Stimulated activated CD8-positive, alpha-beta memory T cell treated with anti-CD3 and anti-CD28 coated beads, Interleukin-12 subunit alpha, Interleukin-12 subunit beta, amount 100 ng/mL, for 24 hours (primary cell): ENCODE data around the gene IQSEC2.

Experiments
- DNase-seq: peaks from one replicate; pipeline ENCODE4 v3.0.0-alpha.2; 2020; ENCODE audit errors: extremely low read depth

The IQSEC2 gene

GRCh38 chrX:53281321-53281822, at the start of gene IQSEC2:
Gene IQSEC2 (minus strand): TSS chrX:53281584.
- DNase-seq = no peak

GRCh38 chrX:53330331-53330730, 48.9 kb upstream of the IQSEC2 start:
- DNase-seq = no peak

GRCh38 chrX:53324803-53325202, 43.4 kb upstream of the IQSEC2 start:
- no peak for DNase-seq

GRCh38 chrX:53324085-53324484, 42.7 kb upstream of the IQSEC2 start:
- no peak for DNase-seq

GRCh38 chrX:53323196-53323595, 41.8 kb upstream of the IQSEC2 start:
- DNase-seq = no peak

GRCh38 chrX:53321943-53322497, 40.6 kb upstream of the IQSEC2 start:
- DNase-seq = no peak

- no peak for DNase-seq
Observed at GRCh38 chrX:53321230-53321942, 40.0 kb upstream of the IQSEC2 start.

GRCh38 chrX:53320543-53321229, 39.3 kb upstream of the IQSEC2 start:
- DNase-seq = no peak

- DNase-seq = no peak
Observed at GRCh38 chrX:53319614-53320542, 38.5 kb upstream of the IQSEC2 start.

GRCh38 chrX:53318766-53319353, 37.5 kb upstream of the IQSEC2 start:
- DNase-seq = no peak

- peak; percentile 17 for DNase-seq
Observed at GRCh38 chrX:53317365-53318069, 36.1 kb upstream of the IQSEC2 start.

GRCh38 chrX:53316860-53317237, 35.5 kb upstream of the IQSEC2 start:
- no peak for DNase-seq

- DNase-seq = no peak
Observed at GRCh38 chrX:53316111-53316859, 34.9 kb upstream of the IQSEC2 start.

- DNase-seq = no peak
Observed at GRCh38 chrX:53313728-53314105, 32.3 kb upstream of the IQSEC2 start.

- no peak for DNase-seq
Observed at GRCh38 chrX:53312946-53313727, 31.8 kb upstream of the IQSEC2 start.

- DNase-seq = no peak
Observed at GRCh38 chrX:53309837-53310236, 28.5 kb upstream of the IQSEC2 start.

GRCh38 chrX:53308836-53309235, 27.5 kb upstream of the IQSEC2 start:
- no peak for DNase-seq

- DNase-seq = no peak
Observed at GRCh38 chrX:53305996-53306937, 24.9 kb upstream of the IQSEC2 start.
